ENCODE results near the gene DYNC1I1. TPM values are rescaled to one million over a fixed set of nuclear protein-coding genes. Genes with fewer than 3 reads are reported as not detected.

DYNC1I1 gene
- total RNA-seq, 1 donor from 2014 or later: 1.6 TPM

- no peak for DNase-seq (ENCODE audit: low spot score, unreplicated experiment)
- Mint-ChIP-seq H3K4me3 (ENCODE audit: low read depth) (no peak overlapping the region), H3K36me3 (ENCODE audit: insufficient read depth) (no peaks in the 10 kb centered on the region), H3K27me3 (peaks cover 8% of the 10 kb centered on the region), H3K27ac (no peak overlapping the region), H3K9me3 (ENCODE audit: low read depth) (no peaks in the 10 kb centered on the region), H3K4me1 (ENCODE audit: low read depth) (peaks cover 15% of the 10 kb centered on the region)
- peak; percentile 33 for TF ChIP-seq CTCF (IDR thresholded peaks at IDR 0.05; ENCODE audit: unreplicated experiment)
Observed at GRCh38 chr7:95993380-95993779, 221.0 kb downstream of the DYNC1I1 start.

- TF ChIP-seq CTCF (IDR thresholded peaks at IDR 0.05; ENCODE audit: unreplicated experiment): no peak
Observed at GRCh38 chr7:95996174-95996573, 223.8 kb downstream of the DYNC1I1 start.

GRCh38 chr7:95996886-95997285, 224.5 kb downstream of the DYNC1I1 start:
- no peak for TF ChIP-seq CTCF (IDR thresholded peaks at IDR 0.05; ENCODE audit: unreplicated experiment)
- Mint-ChIP-seq H3K36me3 (ENCODE audit: insufficient read depth) (no peaks in the 10 kb centered on the region), H3K27me3 (peaks cover 8% of the 10 kb centered on the region), H3K4me3 (ENCODE audit: low read depth) (no peak overlapping the region), H3K9me3 (ENCODE audit: low read depth) (no peaks in the 10 kb centered on the region), H3K4me1 (ENCODE audit: low read depth) (no peaks in the 10 kb centered on the region), H3K27ac (no peak overlapping the region)
- no peak for DNase-seq (ENCODE audit: low spot score, unreplicated experiment)

More at GRCh38 chr7:95996174-95996573, 223.8 kb downstream of the DYNC1I1 start:
- no peak overlapping the region for H3K27ac Mint-ChIP-seq
- no peak for DNase-seq (ENCODE audit: low spot score, unreplicated experiment)
- H3K9me3 Mint-ChIP-seq (ENCODE audit: low read depth): no peaks in the 10 kb centered on the region
- no peaks in the 10 kb centered on the region for H3K4me1 Mint-ChIP-seq (ENCODE audit: low read depth)
- peaks cover 8% of the 10 kb centered on the region for H3K27me3 Mint-ChIP-seq
- no peaks in the 10 kb centered on the region for H3K36me3 Mint-ChIP-seq (ENCODE audit: insufficient read depth)
- no peak overlapping the region for H3K4me3 Mint-ChIP-seq (ENCODE audit: low read depth)

GRCh38 chr7:95997632-95998031, 225.3 kb downstream of the DYNC1I1 start:
- TF ChIP-seq CTCF (IDR thresholded peaks at IDR 0.05; ENCODE audit: unreplicated experiment): no peak
- DNase-seq (ENCODE audit: low spot score, unreplicated experiment): no peak
- no peaks in the 10 kb centered on the region for H3K36me3 Mint-ChIP-seq (ENCODE audit: insufficient read depth)
- H3K27ac Mint-ChIP-seq: no peak overlapping the region
- H3K4me3 Mint-ChIP-seq (ENCODE audit: low read depth): no peak overlapping the region
- H3K9me3 Mint-ChIP-seq (ENCODE audit: low read depth): no peaks in the 10 kb centered on the region
- no peaks in the 10 kb centered on the region for H3K4me1 Mint-ChIP-seq (ENCODE audit: low read depth)
- H3K27me3 Mint-ChIP-seq: peaks cover 8% of the 10 kb centered on the region

- Mint-ChIP-seq H3K27ac (no peak overlapping the region), H3K4me3 (ENCODE audit: low read depth) (no peak overlapping the region), H3K4me1 (ENCODE audit: low read depth) (no peaks in the 10 kb centered on the region), H3K36me3 (ENCODE audit: insufficient read depth) (no peaks in the 10 kb centered on the region), H3K9me3 (ENCODE audit: low read depth) (no peaks in the 10 kb centered on the region), H3K27me3 (peaks cover 8% of the 10 kb centered on the region)
- no peak for DNase-seq (ENCODE audit: low spot score, unreplicated experiment)
- TF ChIP-seq CTCF (IDR thresholded peaks at IDR 0.05; ENCODE audit: unreplicated experiment): no peak
Observed at GRCh38 chr7:95999481-95999880, 227.1 kb downstream of the DYNC1I1 start.
